GM23338 (cell line): ENCODE measurements around the gene ANKRD18A. TPM values are rescaled to one million over a fixed set of nuclear protein-coding genes. Genes with fewer than 3 reads are reported as not detected.
"Not testable (repeated sequence)": the region's sequence is repeated elsewhere in the genome, so short reads cannot be mapped to it uniquely, and the experiment has no call there.

Source experiments
- ATAC-seq: fragments of 200-7000 bp; cut with Tn5 transposase; 3 replicates; pipeline ENCODE4 v1.9.1; 2020
- DNase-seq: peaks from one replicate; pipeline ENCODE4 v3.0.0-alpha.2; 2015; ENCODE audit warnings: low spot score
- H2AFZ ChIP-seq: fragments of 200-600 bp; sonication (generic); 2 replicates; pipeline ENCODE4 v1.8.0; 2016; ENCODE audit warnings: antibody characterized with exemption, mild to moderate bottlenecking, moderate library complexity
- H3F3A ChIP-seq: fragments of 200-600 bp; sonication (generic); replicated peaks from 2 replicates; pipeline ENCODE4 v1.8.0; 2017; ENCODE audit warnings: antibody characterized with exemption, mixed run types, low read depth
- H3K27ac ChIP-seq: fragments of 200-600 bp; sonication (generic); 2 replicates; pipeline ENCODE4 v1.6.1; 2016; ENCODE audit warnings: low read depth
- H3K27me3 ChIP-seq: fragments of 200-600 bp; sonication (generic); 2 replicates; pipeline ENCODE4 v1.8.0; 2016; ENCODE audit warnings: mild to moderate bottlenecking, mixed run types, moderate library complexity; ENCODE audit not compliant: insufficient read depth
- H3K36me3 ChIP-seq: fragments of 200-600 bp; sonication (generic); 2 replicates; pipeline ENCODE4 v1.8.0; 2016; ENCODE audit warnings: mild to moderate bottlenecking; ENCODE audit not compliant: insufficient read depth
- H3K4me1 ChIP-seq: fragments of 200-600 bp; sonication (generic); 2 replicates; pipeline ENCODE4 v1.8.0; 2016; ENCODE audit warnings: mild to moderate bottlenecking, moderate library complexity; ENCODE audit not compliant: insufficient read depth
- H3K4me2 ChIP-seq: fragments of 200-600 bp; sonication (generic); 2 replicates; pipeline ENCODE4 v1.7.1; 2017; ENCODE audit warnings: mixed run types
- H3K4me3 ChIP-seq: fragments of 200-600 bp; sonication (generic); 2 replicates; pipeline ENCODE4 v1.6.1; 2016; ENCODE audit warnings: mixed run types
- H3K79me2 ChIP-seq: fragments of 200-600 bp; sonication (generic); replicated peaks from 2 replicates; pipeline ENCODE4 v1.8.0; 2017; ENCODE audit warnings: mild to moderate bottlenecking; ENCODE audit not compliant: insufficient read depth
- H3K9me2 ChIP-seq: fragments of 200-600 bp; sonication (generic); 2 replicates; pipeline ENCODE4 v1.8.0; 2017; ENCODE audit not compliant: insufficient read depth
- H4K20me1 ChIP-seq: fragments of 200-600 bp; sonication (generic); replicated peaks from 2 replicates; pipeline ENCODE4 v1.8.0; 2017; ENCODE audit warnings: mild to moderate bottlenecking; ENCODE audit not compliant: insufficient read depth
- H3K27ac Mint-ChIP-seq: 2 replicates; pipeline ENCODE4 v1.8.0; 2020; ENCODE audit warnings: inconsistent platforms, mild to moderate bottlenecking, moderate library complexity, mixed read lengths
- H3K27me3 Mint-ChIP-seq: 3 replicates; pipeline ENCODE4 v1.8.0; 2022; ENCODE audit warnings: low read depth, mild to moderate bottlenecking, moderate library complexity, mixed read lengths, inconsistent platforms; ENCODE audit not compliant: insufficient read depth, poor library complexity
- H3K36me3 Mint-ChIP-seq: 3 replicates; pipeline ENCODE4 v1.8.0; 2021; ENCODE audit warnings: low read depth, mild to moderate bottlenecking, inconsistent platforms, moderate library complexity, mixed read lengths
- H3K4me1 Mint-ChIP-seq: 3 replicates; pipeline ENCODE4 v1.8.0; 2020; ENCODE audit warnings: mild to moderate bottlenecking, inconsistent platforms, mixed read lengths
- H3K4me3 Mint-ChIP-seq: 3 replicates; pipeline ENCODE4 v1.8.0; 2021; ENCODE audit warnings: moderate library complexity, mild to moderate bottlenecking, inconsistent platforms, mixed read lengths
- H3K9me3 Mint-ChIP-seq: 3 replicates; pipeline ENCODE4 v1.8.0; 2020; ENCODE audit warnings: moderate library complexity, mild to moderate bottlenecking, inconsistent platforms, mixed read lengths
- polyA plus RNA-seq: library from polyadenylated mRNA; unstranded; fragments of >200 nt; fragmentation: Nextera tagmentation; extraction: Ambion mirVana; gene quantifications from 2 replicates; pipeline ENCODE4 v1.2.1, GENCODE V29; 2016
- total RNA-seq: library from RNA; depleted of rRNA; stranded (reverse); fragments of >200 nt; shearing (Covaris generic); gene quantifications from 2 replicates; pipeline ENCODE4 v1.2.3, GENCODE V29; 2014
- TF ChIP-seq, protein P1 (sequence below), 2 experiments: fragments of 200-600 bp in 1 of 2; sonication (generic) in 1 of 2; conservative IDR thresholded peaks; 2 replicates each; pipeline versions ENCODE4 v1.5.1 to v1.6.1; 2016 to 2017; ENCODE audit warnings: antibody characterized with exemption in 2 of 2, low read depth in 2 of 2, mild to moderate bottlenecking in 2 of 2, moderate library complexity in 1 of 2

ANKRD18A gene
- total and polyA plus RNA-seq, 2 experiments from 2014 or later: 2.7 to 6.9 TPM

DNA sequence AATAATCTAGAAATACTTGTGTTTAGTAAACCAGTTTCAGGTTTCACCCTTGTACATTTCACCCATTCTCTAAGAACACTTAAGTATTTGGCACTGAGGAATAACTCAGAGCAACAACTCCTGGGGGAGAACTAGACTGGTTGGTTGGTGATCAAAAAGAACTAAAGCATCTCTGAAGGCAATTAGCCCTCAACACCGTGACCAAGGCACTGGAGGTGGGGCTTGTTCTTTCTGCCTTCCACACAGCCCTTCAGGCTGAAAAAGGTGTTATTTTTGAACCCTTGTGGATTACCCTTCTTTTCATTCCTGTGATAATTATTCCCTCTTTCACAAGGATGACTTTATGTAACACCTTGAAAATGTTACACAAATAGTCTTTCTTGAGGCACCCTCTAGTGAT, 44.2 kb downstream of the ANKRD18A start:
- H3K36me3 Mint-ChIP-seq, H3K27me3 Mint-ChIP-seq, H3K27ac ChIP-seq, H3K4me1 Mint-ChIP-seq, H3K9me2 ChIP-seq, H3K4me2 ChIP-seq, H2AFZ ChIP-seq, H4K20me1 ChIP-seq, H3K9me3 Mint-ChIP-seq, H3K4me3 Mint-ChIP-seq, H3F3A ChIP-seq, H3K4me3 ChIP-seq, H3K27ac Mint-ChIP-seq, H3K27me3 ChIP-seq, H3K79me2 ChIP-seq, H3K36me3 ChIP-seq, ATAC-seq, DNase-seq, H3K4me1 ChIP-seq: not testable (repeated sequence)
- TF ChIP-seq, protein P1, sequence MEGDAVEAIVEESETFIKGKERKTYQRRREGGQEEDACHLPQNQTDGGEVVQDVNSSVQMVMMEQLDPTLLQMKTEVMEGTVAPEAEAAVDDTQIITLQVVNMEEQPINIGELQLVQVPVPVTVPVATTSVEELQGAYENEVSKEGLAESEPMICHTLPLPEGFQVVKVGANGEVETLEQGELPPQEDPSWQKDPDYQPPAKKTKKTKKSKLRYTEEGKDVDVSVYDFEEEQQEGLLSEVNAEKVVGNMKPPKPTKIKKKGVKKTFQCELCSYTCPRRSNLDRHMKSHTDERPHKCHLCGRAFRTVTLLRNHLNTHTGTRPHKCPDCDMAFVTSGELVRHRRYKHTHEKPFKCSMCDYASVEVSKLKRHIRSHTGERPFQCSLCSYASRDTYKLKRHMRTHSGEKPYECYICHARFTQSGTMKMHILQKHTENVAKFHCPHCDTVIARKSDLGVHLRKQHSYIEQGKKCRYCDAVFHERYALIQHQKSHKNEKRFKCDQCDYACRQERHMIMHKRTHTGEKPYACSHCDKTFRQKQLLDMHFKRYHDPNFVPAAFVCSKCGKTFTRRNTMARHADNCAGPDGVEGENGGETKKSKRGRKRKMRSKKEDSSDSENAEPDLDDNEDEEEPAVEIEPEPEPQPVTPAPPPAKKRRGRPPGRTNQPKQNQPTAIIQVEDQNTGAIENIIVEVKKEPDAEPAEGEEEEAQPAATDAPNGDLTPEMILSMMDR (conservative IDR thresholded peaks at IDR 0.05; ENCODE audit: low read depth in 2 of 2): peak; percentile 25 to 47; a peak in 2 of 4 replicates

DNA sequence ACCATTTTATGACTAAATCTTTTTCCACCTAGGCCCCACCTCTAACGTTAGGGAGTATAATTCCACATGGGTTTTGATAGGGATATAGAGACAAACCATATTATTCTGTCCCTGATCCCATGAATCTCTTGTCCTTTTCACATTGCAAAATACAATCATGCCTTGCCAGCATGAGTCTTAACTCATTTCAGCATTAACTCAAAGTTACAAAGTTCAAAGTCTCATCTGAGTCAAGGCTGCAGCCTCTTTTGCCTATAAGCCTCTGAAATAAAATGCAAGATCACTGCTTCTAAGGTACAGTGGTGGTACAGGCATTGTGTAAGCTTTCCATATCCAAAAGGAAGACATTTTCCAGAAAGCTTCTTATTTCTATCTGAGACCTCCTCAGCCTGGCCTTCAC, 54.3 kb downstream of the ANKRD18A start:
- not testable (repeated sequence) for H3K27me3 Mint-ChIP-seq, DNase-seq, H3K4me3 ChIP-seq, H3K36me3 ChIP-seq, H4K20me1 ChIP-seq, ATAC-seq, H3K9me2 ChIP-seq, H3K4me1 ChIP-seq, H3K79me2 ChIP-seq, H3K4me2 ChIP-seq, H3K9me3 Mint-ChIP-seq, H3K27ac Mint-ChIP-seq, H2AFZ ChIP-seq, H3K27me3 ChIP-seq, H3K4me3 Mint-ChIP-seq, H3K27ac ChIP-seq, H3F3A ChIP-seq
- Mint-ChIP-seq H3K4me1 (peaks cover 15% of the 10 kb centered on the region), H3K36me3 (peaks cover 28% of the 10 kb centered on the region)

GRCh38 chr9:38565178-38565577, 55.2 kb downstream of the ANKRD18A start:
- not testable (repeated sequence) for DNase-seq, H3K27ac ChIP-seq, H3K4me3 ChIP-seq, H3K27me3 Mint-ChIP-seq, H3K9me3 Mint-ChIP-seq, H3K36me3 ChIP-seq, H3K9me2 ChIP-seq, ATAC-seq, H3K4me1 ChIP-seq, H3K79me2 ChIP-seq, H2AFZ ChIP-seq, H3K27me3 ChIP-seq, H3K4me3 Mint-ChIP-seq, H3F3A ChIP-seq, H4K20me1 ChIP-seq, H3K27ac Mint-ChIP-seq, H3K4me2 ChIP-seq
- peaks cover 27% of the 10 kb centered on the region for H3K36me3 Mint-ChIP-seq
- H3K4me1 Mint-ChIP-seq: peaks cover 15% of the 10 kb centered on the region

DNA sequence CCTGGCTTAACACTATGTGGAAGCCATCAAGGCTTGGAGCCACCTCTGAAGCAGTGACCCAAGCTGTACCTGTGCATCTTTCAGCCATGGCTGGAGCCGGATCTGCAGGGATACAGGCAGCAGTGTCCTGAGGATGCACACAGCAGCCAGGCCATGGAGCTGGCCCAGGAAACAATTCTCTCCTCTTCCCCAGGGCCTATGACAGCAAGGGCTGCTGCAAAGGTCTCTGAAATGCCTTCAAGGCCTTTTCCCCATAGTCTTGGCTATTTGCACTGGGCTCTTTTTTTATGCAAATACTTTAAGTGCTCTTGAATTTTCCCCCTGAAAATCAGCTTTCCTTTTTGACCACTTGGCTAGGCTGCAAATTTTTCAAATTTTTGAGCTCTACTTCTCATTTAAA, 56.5 kb downstream of the ANKRD18A start:
- not testable (repeated sequence) for H4K20me1 ChIP-seq, H3K36me3 ChIP-seq, H3K27me3 ChIP-seq, H3F3A ChIP-seq, H3K9me2 ChIP-seq, H3K4me2 ChIP-seq, H2AFZ ChIP-seq, H3K4me1 ChIP-seq, H3K27ac ChIP-seq, H3K79me2 ChIP-seq, H3K4me3 Mint-ChIP-seq, H3K27ac Mint-ChIP-seq, H3K27me3 Mint-ChIP-seq, H3K4me3 ChIP-seq, H3K9me3 Mint-ChIP-seq, DNase-seq
- H3K4me1 Mint-ChIP-seq: peaks cover 15% of the 10 kb centered on the region
- peaks cover 19% of the 10 kb centered on the region for H3K36me3 Mint-ChIP-seq
- ATAC-seq: peak; percentile 77

DNA sequence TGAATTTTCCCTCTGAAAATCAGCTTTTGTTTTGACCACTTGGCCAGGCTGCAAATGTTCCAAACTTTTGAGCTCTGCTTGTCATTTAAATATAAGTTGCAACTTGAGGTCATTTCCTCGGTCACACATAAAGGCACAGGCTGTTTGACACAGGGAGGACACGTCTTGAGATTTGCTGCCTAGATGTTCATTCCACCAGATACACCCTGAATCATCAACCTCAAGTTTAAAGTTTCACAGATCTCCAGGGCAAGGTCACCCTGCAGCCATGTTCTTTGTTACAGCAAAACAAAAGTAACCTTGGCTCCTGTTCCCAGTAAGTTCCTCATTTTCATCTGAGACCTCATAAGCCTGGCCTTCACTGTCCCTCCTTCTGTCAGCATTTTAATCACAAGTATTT, 59.3 kb downstream of the ANKRD18A start:
- H2AFZ ChIP-seq, H3K4me3 ChIP-seq, DNase-seq, H3K36me3 Mint-ChIP-seq, H3K9me2 ChIP-seq, H3K36me3 ChIP-seq, H3K27ac Mint-ChIP-seq, H3K79me2 ChIP-seq, H3K27me3 Mint-ChIP-seq, H3K27ac ChIP-seq, H3F3A ChIP-seq, H3K9me3 Mint-ChIP-seq, H4K20me1 ChIP-seq, ATAC-seq, H3K4me3 Mint-ChIP-seq, H3K4me2 ChIP-seq, H3K27me3 ChIP-seq, H3K4me1 ChIP-seq: not testable (repeated sequence)
- peaks cover 20% of the 10 kb centered on the region for H3K4me1 Mint-ChIP-seq

GRCh38 chr9:38559172-38559571, 61.2 kb downstream of the ANKRD18A start:
- not testable (repeated sequence) for H3K27me3 ChIP-seq, H2AFZ ChIP-seq, H3K27me3 Mint-ChIP-seq, H3K4me1 ChIP-seq, H3K79me2 ChIP-seq, H3K9me3 Mint-ChIP-seq, H3K36me3 ChIP-seq, H3F3A ChIP-seq, H3K4me2 ChIP-seq, H3K27ac ChIP-seq, H3K36me3 Mint-ChIP-seq, H3K9me2 ChIP-seq, H3K4me3 ChIP-seq, H4K20me1 ChIP-seq, H3K4me3 Mint-ChIP-seq, ATAC-seq, DNase-seq, H3K27ac Mint-ChIP-seq
- H3K4me1 Mint-ChIP-seq: peaks cover 21% of the 10 kb centered on the region
